Dermis lymphatic vessel endothelial cell (primary cell): Measurements from ENCODE around the gene RASL12. TPM values are rescaled to one million over a fixed set of nuclear protein-coding genes. Genes with fewer than 3 reads are reported as not detected.

ENCODE experiments used
- total RNA-seq: library from RNA; depleted of rRNA; stranded (reverse); fragments of >200 nt; gene quantifications from 2 replicates; pipeline ENCODE4 v1.2.1, GENCODE V29; 2014

The RASL12 gene
- not detected in 2 replicates for total RNA-seq

GRCh38 chr15:65067645-65068402 is at the start of gene RASL12:
RASL12 (minus strand) TSS chr15:65067991; CDS start chr15:65067835, 156 bp downstream.

GRCh38 chr15:65115086-65115485 is 47.3 kb upstream of the RASL12 start, which contains the start of gene UBAP1L:
UBAP1L (minus strand) TSS chr15:65115200; CDS start chr15:65106215, 8,985 bp downstream.

GRCh38 chr15:65076486-65077290 is 8.9 kb upstream of the RASL12 start, which contains the start of gene KBTBD13:
KBTBD13 (plus strand) TSS chr15:65076746; CDS start chr15:65076816, 70 bp downstream.

GRCh38 chr15:65044724-65045481 is 22.9 kb downstream of the RASL12 start, which contains the start of gene SLC51B:
SLC51B (plus strand) TSS chr15:65045387; CDS start chr15:65050005, 4,618 bp downstream.

GRCh38 chr15:65028921-65029735 is 38.7 kb downstream of the RASL12 start, which contains the start of gene MTFMT:
MTFMT (minus strand) TSS chr15:65029639; CDS start chr15:65029613, 26 bp downstream.

Other genes starting within 250 kb of the RASL12 start
- gene PIF1, start 242.3 kb downstream of the RASL12 start, total RNA-seq: 4.8 and 5.2 TPM in 2 replicates
- gene PLEKHO2, start 226.1 kb downstream of the RASL12 start, total RNA-seq: 91.9 and 127 TPM in 2 replicates
- gene ANKDD1A, start 156.1 kb downstream of the RASL12 start, total RNA-seq: 11.9 and 15.3 TPM in 2 replicates
- 58.7 and 76.7 TPM in 2 replicates for gene SPG21, start 78.1 kb downstream of the RASL12 start, total RNA-seq
- gene MTFMT, start 38.4 kb downstream of the RASL12 start, total RNA-seq: 15.3 and 16.5 TPM in 2 replicates
- gene SLC51B, start 22.6 kb downstream of the RASL12 start, total RNA-seq: not detected in 2 replicates
- not detected in 2 replicates for gene KBTBD13, start 8.8 kb upstream of the RASL12 start, total RNA-seq
- 3.1 and 11.8 TPM in 2 replicates for gene UBAP1L, start 47.2 kb upstream of the RASL12 start, total RNA-seq
- 10.9 and 14.1 TPM in 2 replicates for gene PDCD7, start 65.8 kb upstream of the RASL12 start, total RNA-seq
- gene CLPX, start 117.4 kb upstream of the RASL12 start, total RNA-seq: 40.1 and 49.9 TPM in 2 replicates
- gene CILP, start 143.5 kb upstream of the RASL12 start, total RNA-seq: under 0.01 TPM in 1 of 2 replicates, not detected in the other
- gene PARP16, start 218.9 kb upstream of the RASL12 start, total RNA-seq: 1.9 and 2.1 TPM in 2 replicates
- gene RNU5A-1, start 228.1 kb upstream of the RASL12 start, total RNA-seq: not detected in 2 replicates
- gene RNU5B-1, start 236.7 kb upstream of the RASL12 start, total RNA-seq: not detected in 2 replicates